ENCODE data around the gene WDR37. TPM values are rescaled to one million over a fixed set of nuclear protein-coding genes. Genes with fewer than 3 reads are reported as not detected.
A peak's percentile ranks its signal among the peaks of the same experiment; 100 is the strongest.

The WDR37 gene
- polyA plus RNA-seq, 3 donors, result 7.1 to 33.6 (median 8.6) TPM

DNA sequence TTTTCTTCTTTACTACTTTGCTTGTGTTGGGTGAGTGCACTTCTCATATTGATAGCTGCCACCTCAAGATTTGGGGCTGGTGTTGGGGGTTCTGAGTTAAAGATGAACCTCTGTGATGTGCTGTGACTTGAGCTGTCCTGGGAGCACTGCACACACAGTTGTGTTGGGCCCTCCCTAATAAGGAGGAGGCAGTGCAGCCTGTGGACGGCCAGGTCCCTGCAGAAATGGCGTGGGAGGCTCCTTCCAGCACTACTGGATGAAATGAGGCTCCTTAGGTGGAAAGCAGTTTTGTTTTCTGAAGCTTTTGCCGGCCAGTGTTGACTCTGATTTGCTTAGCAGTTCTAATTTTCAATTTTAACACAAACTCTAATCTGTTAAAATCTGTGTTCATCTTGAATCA, 44.0 kb downstream of the WDR37 start:
- Histone ChIP-seq H3K9me3 (replicated peaks in 1 of 2; ENCODE audit: control insufficient read depth in 1 of 2, insufficient read depth in 1 of 2, low read length in 2 of 2) (no peaks in the 10 kb centered on the region), H3K9ac (ENCODE audit: insufficient read depth, low read length, poor library complexity, severe bottlenecking) (no peak overlapping the region), H3K79me2 (ENCODE audit: insufficient read depth, low read length) (peaks cover 23% of the 10 kb centered on the region), H3K27me3 (ENCODE audit: control insufficient read depth in 2 of 2, insufficient read depth in 2 of 2, low read length in 2 of 2) (no peaks in the 10 kb centered on the region), H3K4me3 (replicated peaks in 1 of 3; ENCODE audit: low read depth in 2 of 3, low read length in 3 of 3) (no peak overlapping the region), H3K36me3 (replicated peaks in 1 of 2; ENCODE audit: control insufficient read depth in 1 of 2, insufficient read depth in 2 of 2, low read length in 2 of 2) (peaks cover 92 to 100% of the 10 kb centered on the region in 2 donors), H2AFZ (ENCODE audit: insufficient read depth, low read depth, low read length, poor library complexity, severe bottlenecking) (no peak overlapping the region), H3K4me2 (replicated peaks; ENCODE audit: extremely low read depth, low read length, poor library complexity, severe bottlenecking) (no peak overlapping the region), H3K4me1 (ENCODE audit: control insufficient read depth in 1 of 2, insufficient read depth in 2 of 2, low read length in 2 of 2) (no peaks in the 10 kb centered on the region), H4K20me1 (ENCODE audit: insufficient read depth, low read length) (peaks cover 98% of the 10 kb centered on the region), H3K27ac (ENCODE audit: low read depth in 1 of 2, low read length in 2 of 2) (no peak overlapping the region)
- WGBS (ENCODE audit: insufficient coverage), result 90% methylated on average over 2 of the region's 3 CpGs
- no peak for DNase-seq
- Mint-ChIP-seq H3K36me3 (peaks cover 21 to 67% of the 10 kb centered on the region in 2 donors), H3K27ac (peak overlapping the region in 2 of 7 donors; percentile 22 to 79), H3K4me3 (no peak overlapping the region), H3K27me3 (ENCODE audit: low read depth in 3 of 3) (no peaks in the 10 kb centered on the region), H3K4me1 (no peaks in the 10 kb centered on the region), H3K9me3 (no peaks in the 10 kb centered on the region)
- intact Hi-C loops (cut with micrococcal nuclease), result no loop called here
- TF ChIP-seq, protein P1, sequence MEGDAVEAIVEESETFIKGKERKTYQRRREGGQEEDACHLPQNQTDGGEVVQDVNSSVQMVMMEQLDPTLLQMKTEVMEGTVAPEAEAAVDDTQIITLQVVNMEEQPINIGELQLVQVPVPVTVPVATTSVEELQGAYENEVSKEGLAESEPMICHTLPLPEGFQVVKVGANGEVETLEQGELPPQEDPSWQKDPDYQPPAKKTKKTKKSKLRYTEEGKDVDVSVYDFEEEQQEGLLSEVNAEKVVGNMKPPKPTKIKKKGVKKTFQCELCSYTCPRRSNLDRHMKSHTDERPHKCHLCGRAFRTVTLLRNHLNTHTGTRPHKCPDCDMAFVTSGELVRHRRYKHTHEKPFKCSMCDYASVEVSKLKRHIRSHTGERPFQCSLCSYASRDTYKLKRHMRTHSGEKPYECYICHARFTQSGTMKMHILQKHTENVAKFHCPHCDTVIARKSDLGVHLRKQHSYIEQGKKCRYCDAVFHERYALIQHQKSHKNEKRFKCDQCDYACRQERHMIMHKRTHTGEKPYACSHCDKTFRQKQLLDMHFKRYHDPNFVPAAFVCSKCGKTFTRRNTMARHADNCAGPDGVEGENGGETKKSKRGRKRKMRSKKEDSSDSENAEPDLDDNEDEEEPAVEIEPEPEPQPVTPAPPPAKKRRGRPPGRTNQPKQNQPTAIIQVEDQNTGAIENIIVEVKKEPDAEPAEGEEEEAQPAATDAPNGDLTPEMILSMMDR (IDR thresholded peaks at IDR 0.05), result no peak

DNA sequence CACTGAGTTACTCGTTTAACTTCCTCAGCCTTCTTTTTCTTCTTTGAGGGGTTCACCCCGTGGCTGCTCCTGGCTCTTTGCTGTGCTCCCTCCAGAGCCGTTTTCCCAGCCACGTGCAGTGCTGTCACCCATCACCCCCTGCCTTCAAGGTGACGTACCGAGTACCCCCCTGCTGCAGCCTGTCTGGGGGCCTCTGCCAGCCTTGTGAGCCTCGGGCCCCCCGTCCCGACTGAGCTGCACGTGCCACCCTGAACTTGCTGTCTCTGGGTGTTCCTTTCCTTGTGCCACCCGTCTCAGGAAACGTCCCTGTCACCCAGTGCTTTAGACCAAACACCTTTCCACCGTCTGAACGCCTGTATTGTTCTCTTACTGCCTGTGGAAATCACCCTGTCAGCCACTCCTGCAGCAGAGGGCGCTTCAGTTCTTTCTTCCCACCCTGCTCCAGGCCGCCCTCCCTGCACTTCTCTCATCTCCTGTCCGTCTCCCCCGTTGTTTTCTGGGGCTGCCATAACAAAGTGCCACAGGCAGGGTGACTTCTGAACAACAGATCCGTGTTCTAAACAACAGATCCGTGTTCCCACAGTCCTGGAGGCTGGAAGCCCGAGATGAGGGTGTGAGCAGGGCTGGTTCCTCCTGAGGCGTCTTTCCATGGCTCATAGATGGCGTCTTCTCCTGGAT, 44.6 kb downstream of the WDR37 start:
- Histone ChIP-seq H3K4me2 (replicated peaks; ENCODE audit: extremely low read depth, low read length, poor library complexity, severe bottlenecking) (no peak overlapping the region), H3K4me3 (replicated peaks in 1 of 3; ENCODE audit: low read depth in 2 of 3, low read length in 3 of 3) (no peak overlapping the region), H3K27ac (ENCODE audit: low read depth in 1 of 2, low read length in 2 of 2) (no peak overlapping the region), H4K20me1 (ENCODE audit: insufficient read depth, low read length) (peaks cover 91% of the 10 kb centered on the region), H3K27me3 (ENCODE audit: control insufficient read depth in 2 of 2, insufficient read depth in 2 of 2, low read length in 2 of 2) (no peaks in the 10 kb centered on the region), H2AFZ (ENCODE audit: insufficient read depth, low read depth, low read length, poor library complexity, severe bottlenecking) (no peak overlapping the region), H3K4me1 (ENCODE audit: control insufficient read depth in 1 of 2, insufficient read depth in 2 of 2, low read length in 2 of 2) (no peaks in the 10 kb centered on the region), H3K9me3 (replicated peaks in 1 of 2; ENCODE audit: control insufficient read depth in 1 of 2, insufficient read depth in 1 of 2, low read length in 2 of 2) (no peaks in the 10 kb centered on the region), H3K36me3 (replicated peaks in 1 of 2; ENCODE audit: control insufficient read depth in 1 of 2, insufficient read depth in 2 of 2, low read length in 2 of 2) (peaks cover 92 to 100% of the 10 kb centered on the region in 2 donors), H3K79me2 (ENCODE audit: insufficient read depth, low read length) (peaks cover 23% of the 10 kb centered on the region), H3K9ac (ENCODE audit: insufficient read depth, low read length, poor library complexity, severe bottlenecking) (no peak overlapping the region)
- H3K4me3 Mint-ChIP-seq, result no peak overlapping the region
- intact Hi-C loops (cut with micrococcal nuclease), result no loop called here
- no peaks in the 10 kb centered on the region for H3K27me3 Mint-ChIP-seq (ENCODE audit: low read depth in 3 of 3)
- TF ChIP-seq, protein P1 (IDR thresholded peaks at IDR 0.05), result no peak
- no peak overlapping the region for H3K27ac Mint-ChIP-seq
- 90% methylated on average over 18 of the region's 23 CpGs for WGBS (ENCODE audit: insufficient coverage)
- H3K36me3 Mint-ChIP-seq, result peaks cover 28 to 74% of the 10 kb centered on the region in 2 donors
- no peak for DNase-seq
- no peaks in the 10 kb centered on the region for H3K4me1 Mint-ChIP-seq
- H3K9me3 Mint-ChIP-seq, result no peaks in the 10 kb centered on the region
